HG03039 (cell line): ENCODE data around the gene SLC38A10.
A peak's percentile ranks its signal among the peaks of the same experiment; 100 is the strongest.
"Not testable (repeated sequence)": the region's sequence is repeated elsewhere in the genome, so short reads cannot be mapped to it uniquely, and the experiment has no call there.

Experiments
- ATAC-seq: cut with Tn5 transposase; IDR thresholded peaks from one replicate; pipeline ENCODE4 v1.9.1; 2021; ENCODE audit warnings: mild to moderate bottlenecking, moderate library complexity; ENCODE audit not compliant: unreplicated experiment

The SLC38A10 gene

DNA sequence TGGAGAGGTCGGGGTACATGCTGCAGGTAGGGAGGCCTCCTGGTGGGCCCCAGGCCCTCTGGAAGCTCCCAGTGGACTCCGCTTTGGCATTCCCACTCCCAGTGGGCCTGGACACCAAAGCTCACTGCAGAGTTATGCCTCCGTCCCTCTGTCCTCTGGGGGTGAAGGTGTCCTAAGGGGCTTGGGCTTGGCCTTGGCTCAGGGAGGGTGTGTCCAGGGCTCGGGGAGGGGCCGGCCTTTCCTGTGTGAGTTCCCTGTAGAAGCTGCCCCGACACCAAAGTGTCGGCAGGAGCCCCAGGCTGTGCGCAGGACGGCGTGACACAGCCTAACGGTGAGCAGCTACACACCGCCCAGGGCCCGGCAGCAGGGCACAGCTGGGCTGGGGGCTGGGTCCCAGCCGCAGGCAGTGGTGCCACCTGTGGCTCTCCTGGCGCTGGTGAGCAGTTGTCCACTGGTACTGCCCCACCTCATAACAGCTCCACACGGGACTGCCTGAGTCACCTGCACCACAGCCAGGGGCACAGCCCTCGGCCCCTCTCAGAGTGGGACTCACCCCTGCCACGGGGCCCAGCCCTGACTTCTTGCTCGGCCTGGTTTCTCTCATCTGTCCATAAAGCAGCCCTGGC, 62.4 kb downstream of the SLC38A10 start:
- no peak for ATAC-seq

DNA sequence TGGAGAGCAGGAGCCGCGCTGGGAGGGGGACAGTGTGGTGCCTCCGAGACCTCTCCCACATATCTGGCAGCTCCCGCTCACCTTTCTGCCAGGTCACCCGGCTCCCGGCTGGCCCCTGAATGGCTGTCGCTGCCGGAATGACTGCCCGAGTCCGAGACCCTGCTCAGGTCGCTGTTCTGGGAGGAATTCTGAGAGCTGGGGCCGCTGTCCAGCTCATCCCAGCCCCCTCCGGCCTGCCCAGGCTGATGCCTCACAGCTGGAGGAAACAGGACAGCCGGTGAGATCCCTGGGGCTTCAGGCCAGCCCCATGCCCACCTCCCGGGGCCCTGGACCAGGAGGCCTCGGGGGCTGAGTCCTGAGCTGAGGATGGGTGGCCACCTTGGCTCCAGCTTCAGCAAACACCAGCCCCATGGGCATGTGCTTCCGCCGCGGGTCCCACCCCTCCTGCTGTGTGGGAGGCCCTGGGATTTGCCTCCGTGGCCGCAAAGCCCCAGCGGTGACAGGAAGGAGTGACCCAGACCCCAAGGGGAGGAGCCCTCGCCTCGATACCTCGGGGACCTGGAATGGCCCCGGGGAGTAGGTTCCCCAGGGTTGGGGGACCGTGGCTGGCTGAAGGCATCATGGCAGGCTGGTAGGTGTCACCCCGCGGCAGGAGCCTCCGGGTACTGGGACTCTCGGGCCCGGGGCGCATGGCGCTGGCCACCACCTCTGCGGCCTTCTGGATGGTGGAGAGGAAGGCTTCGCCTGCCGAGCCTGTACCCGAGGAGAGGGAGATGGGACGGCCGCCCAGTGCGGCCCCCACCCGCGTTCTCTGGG, 63.1 kb downstream of the SLC38A10 start:
- no peak for ATAC-seq

DNA sequence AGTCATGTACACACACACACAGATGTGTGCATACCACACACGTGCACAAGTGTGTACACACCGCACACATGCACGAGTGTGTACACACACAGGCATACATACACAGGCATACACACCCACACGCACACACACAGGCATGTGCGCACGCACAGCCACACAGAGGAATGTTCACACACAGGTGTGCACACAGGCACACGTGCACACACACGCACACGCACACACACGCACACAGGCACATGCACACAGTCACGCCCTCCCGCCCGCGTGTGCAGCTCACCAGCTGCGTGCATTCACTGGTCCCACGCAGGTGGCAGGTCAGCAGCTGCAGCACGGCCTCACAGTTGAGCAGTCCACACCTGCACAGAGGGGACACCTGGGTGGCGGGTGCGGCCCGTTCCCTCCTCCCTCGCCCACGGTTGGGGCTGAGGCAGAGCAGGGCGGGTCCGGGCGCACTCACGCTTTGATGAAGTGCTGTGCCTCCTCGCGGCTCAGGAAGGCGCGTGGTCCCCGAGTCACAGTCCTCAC, 63.9 kb downstream of the SLC38A10 start:
- no peak for ATAC-seq

DNA sequence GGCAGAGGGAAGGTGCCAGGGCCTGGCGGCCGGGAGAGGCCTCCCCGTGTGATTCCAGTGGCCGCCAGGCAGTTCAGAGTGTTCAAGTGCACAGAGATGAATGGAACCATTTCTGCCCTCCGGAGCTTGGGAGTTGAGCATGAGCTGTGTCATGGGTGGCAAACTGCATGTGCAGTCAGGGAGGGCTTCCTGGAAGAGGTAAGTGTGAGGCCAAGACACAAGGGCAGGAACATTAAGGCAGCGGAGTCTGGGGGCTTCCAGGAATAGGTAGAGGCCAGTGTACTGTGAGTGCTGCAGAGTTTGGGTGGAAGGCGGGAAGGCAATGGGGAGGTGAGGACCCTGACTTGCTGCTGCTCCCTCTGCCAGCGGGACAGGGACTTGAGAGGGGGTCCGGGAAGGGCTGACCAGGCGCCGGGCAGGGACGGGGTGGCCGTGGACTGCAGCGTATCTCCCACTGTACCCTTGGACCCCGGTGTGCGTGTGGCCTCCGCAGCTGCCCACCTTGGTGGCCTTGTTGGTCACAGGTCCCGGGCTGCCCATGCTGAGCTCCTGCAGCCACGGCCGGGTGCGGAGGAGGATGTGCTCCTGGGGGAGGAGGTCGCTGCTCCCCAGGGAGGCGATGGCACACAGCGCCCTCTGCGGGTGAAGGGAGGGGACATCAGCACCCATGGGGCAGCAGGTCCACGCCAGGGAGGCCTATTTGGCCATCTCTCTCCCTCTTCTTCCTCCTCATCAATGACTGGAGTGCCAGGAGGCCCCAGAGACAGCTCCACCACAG, 64.9 kb downstream of the SLC38A10 start:
- no peak for ATAC-seq

DNA sequence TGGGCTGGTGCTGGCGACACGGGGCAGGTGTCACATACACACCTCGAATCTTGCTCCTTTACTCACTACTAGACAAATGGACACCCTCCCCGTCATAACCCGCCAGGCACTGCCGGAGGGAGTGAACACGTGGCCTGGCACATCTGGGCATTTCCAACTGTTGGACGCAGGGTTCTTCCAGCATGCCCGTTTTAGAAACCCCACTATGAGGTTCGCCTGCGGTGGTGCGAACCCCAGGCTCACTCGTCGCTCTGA, 65.5 kb downstream of the SLC38A10 start:
- ATAC-seq: no peak

DNA sequence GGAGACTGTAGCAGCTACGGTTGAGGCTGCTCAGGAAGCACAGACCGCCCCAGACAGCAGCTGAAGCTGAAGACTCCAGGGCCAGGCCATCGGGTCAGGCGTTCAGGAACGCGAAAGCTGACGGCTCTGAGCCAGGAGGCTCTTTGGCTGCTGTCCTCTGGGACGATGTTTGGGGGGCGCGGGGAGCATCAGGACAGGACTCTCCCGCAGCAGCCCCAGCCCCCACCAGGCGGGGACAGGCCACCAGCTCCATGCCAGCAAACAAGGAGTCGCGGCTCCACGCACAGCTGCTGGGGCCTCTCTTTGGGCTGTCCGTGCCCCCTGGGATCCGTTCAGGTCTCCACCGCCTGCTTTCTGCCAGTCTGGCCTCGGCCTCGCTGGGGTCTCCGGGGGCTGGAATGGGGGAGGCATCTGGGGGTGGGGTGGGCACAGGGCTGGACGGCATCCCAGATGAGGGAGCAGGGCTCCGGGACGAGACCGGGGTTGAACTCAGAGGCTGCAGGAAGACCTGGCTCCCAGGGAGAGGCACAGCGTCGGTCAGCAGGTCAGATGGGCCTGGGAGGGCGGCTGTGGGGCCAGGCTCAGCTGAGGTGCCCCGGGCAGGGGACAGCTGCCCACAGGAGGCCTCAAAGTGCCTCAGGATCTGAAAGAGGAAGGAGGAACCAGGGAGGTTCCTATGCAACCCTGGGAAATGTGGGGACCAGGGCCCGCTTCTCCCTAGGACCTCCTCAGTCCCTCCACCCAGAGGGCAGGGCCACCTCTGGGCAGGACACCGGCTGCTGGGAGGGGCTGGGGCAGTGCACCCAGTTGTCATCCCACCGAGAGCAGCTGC, 66.1 kb downstream of the SLC38A10 start:
- ATAC-seq: no peak

DNA sequence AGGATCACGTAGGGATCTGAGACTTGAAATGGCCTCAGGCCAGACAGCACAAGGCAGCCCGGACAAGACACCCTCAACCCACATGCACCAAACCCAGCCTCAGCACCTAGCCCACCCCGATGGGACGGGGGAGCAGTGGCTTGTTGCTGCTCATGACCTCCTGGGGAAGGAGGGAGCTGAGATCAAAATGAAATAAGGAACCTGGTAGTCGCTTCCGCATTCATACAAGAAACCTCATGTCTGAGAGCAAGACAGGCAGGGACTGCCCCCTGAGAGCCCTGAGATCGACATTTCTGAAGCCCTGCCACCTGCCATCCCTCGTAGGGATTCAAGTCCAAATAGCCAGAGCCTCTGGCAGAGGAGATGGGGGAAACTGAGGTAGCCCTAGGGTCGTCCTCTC, 66.7 kb downstream of the SLC38A10 start:
- ATAC-seq: no peak

DNA sequence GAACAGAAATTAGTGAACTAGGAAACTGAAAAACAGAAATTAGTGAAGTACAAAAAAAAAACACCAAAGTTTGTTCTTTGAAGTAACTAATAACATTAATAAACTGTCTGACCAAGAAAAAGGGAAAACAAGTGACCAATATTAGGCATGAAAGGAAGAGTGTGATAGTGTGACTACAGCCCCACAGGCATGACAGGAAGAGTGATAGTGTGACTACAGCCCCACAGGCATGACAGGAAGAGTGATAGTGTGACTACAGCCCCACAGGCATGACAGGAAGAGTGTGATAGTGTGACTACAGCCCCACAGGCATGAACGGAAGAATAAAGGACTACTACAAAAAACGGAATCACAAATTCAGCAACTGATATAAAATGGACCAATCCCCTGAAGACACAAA, 67.5 kb downstream of the SLC38A10 start:
- not testable (repeated sequence) for ATAC-seq

DNA sequence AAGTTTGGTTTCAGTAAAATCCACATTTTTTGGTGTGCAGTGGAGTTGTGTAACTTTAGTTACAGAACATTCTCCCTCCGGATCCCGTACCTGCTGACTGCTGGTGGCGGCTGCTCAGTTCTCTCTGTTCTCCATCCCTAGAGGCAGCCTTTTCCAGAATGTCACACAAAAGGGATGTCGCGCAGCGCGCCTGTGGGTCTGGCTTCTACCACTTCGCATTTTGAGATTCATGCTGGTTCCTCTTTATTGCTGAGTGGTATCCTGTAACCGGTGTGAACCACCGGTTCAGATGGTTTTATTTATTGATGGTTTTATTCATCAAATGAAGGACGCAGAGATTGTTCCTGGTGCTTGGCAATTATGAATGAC, 71.4 kb downstream of the SLC38A10 start:
- no peak for ATAC-seq

DNA sequence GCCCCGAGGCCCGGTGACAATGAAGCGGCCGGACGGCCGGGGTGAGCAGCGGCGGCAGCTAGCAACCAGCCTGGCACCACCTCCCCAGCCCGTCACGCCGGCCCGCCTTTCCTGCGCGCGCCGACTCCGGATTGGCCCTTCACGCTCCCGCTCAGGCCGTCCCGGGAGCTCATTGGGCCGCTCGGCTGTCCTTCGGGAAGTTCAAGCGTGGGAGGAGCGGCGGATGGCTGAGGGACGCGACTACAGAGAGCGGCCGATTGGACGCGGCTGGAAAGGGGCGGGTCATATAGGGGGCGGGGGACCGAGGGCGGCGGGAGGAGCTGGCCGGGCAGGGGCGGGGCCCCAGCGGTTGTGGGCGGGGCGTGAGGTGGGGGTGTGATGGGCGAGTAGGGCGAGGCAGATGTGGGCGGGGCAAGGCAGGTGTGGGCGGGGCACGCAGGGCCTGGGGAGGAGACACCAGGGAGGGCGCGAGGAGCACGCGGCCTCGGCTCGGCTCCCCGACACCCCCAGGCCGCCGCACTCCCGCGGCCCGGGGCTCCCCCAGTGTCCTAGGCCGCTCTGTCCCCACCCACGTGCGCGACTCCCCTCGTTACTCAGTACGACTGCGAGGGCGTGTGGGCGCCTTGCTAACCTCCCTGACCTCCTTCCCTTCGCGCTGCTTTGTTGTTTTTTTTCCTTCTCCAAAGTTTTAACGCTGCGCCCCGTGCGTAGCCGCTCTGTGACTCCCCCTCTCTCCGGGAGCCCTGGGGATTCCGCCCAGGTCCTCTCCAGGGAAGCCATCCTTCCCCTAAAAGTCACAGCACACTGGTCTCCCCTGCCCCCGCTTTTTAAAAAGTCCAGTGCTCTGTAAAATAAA, 72.0 kb downstream of the SLC38A10 start, which contains the start of gene CEP131:
Gene CEP131, minus strand, starts transcription at position 60 of the 856 bp plus-strand sequence. CDS start 2,909 bp downstream, outside the sequence.
- ATAC-seq: peak; percentile 91

DNA sequence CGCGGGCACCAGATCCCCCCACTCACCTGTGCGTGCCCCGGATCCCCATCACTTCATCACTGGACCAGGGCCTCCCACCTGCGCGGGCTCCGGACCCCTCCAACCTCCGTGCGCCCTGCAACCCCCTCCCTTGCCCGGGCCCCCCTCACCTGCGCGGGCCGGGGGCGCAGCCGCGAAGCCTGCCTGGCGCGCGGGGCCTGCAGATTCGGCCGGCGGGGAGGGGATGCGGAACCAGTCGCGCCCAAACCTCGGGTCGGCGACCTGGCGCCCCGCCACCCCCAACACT, 72.5 kb downstream of the SLC38A10 start:
- ATAC-seq: no peak

DNA sequence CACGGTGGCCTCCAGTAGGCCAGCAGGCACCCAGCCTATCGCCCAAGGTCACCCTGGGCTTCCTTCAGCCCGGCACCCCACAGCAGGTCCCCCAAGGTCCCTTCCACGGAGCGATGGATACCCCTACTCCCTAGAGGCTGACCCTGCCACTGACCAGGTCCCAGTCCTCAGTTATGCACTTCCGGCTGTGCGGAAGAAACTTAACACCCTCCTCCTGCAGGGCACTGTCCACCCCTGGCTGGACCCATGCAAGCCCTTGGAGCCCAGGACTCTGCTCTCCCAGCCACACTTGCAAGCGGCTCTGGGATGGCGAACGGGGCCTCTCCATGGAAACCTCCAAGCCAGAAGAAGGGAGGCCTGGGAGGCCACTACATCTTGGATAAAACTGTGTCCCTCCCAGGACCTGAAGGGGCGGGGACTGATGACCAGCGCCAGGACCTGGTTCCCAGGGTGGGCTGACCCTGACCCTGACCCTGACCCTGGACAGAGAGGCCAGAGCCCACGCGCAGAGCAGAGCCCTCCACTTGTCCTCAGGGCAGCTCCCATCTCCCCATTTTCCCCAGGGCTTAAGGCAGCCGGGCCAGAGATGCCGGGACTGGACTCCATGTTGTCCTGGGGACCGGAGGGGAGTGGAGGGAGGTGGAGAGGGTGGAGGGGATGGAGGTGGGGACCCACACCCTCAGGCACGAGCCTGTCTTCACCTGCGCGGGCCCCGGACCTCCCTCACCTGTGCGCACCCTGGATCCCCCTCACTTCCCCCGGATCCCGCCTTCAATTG, 73.1 kb downstream of the SLC38A10 start:
- no peak for ATAC-seq

DNA sequence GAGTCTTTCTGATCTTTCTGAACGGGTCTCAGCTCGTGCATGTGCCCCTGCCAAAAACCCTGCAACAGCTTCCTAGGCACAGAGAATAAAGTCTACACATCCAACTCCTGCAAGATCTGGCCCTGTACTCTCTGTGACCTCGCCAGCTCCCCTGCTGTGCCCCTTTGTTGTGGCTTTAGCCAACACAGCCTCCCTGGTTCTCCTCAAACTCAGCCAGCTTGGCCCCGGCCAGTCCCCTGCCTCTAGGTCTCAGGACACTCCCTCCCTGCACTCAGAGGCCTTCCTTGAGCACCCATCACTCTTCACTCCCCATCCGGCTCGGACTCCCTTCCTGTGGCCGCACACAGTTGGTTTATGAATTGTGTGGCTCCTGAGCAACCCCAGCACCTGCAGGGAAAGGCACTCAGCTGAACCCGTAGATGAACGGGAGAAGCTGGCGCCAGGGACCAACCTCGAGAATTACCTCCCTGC, 73.7 kb downstream of the SLC38A10 start:
- no peak for ATAC-seq

DNA sequence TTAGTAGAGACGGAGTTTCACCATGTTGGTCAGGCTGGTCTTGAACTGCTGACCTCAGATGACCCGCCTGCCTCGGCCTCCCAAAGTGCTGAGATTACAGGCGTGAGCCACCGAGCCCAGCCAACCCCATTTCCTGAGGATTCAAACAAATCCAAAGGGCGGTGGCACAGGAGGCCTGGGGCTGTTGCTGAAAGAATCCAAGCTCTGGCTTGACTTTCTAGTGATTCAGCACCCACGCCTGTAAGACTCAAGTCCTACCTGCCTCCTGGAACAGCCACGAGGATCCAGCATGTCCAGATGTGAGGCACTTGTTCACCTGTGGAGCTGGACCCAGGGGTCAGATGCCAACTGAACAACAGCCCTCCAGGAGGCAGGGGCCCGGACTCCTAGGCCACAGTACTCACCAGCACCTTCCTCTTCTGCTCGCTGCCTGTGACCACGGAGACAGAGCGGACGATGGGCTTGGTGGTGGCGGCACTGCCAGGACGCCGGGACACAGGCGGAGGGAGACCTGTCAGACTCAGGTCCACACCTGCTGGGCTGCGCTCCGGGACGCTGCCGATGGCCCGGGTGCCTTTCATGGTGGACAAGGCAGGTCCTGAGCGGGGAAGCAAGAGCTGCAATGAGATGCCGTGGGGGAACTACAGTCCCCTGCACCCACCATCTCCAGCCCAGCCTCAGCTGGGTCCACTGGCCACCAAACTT, 75.5 kb downstream of the SLC38A10 start:
- no peak for ATAC-seq

DNA sequence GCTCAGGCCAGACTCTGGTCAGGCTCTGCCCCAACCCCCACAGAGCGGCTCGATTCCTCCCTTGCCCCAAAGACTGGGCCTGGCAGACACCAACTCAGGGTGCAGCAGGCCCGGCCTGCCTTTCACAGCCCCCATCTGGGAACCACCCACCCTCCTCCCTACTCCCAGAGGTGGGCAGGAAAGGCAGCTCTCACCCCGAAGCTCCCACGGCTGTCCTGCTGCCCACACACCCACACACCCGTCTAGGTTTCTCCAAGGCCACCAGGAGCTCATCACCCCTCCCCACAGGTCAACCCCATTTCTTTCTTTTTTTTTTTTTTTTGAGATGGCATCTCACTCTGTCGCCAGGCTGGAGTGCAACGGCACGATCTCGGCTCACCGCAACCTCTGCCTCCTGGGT, 76.1 kb downstream of the SLC38A10 start:
- ATAC-seq: no peak

DNA sequence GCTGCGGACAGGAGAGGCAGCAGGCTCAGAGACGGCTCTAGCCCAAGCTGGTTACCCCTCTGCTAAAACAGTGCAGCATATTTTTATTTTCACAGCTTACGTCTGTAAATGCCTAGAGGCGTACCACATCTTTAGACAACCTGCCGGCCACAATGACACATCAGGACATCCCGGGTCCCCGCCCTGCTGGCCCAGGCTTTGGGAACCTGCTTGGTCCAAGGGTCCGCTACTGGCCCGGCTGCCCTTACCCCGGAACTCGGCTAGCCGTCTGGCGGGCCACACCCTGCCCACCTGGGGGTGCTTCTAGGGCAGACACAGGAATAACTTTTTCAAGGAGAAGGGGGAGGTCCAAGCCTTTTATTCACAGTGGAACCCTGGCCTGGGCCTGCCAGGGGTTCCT, 76.6 kb downstream of the SLC38A10 start:
- no peak for ATAC-seq

DNA sequence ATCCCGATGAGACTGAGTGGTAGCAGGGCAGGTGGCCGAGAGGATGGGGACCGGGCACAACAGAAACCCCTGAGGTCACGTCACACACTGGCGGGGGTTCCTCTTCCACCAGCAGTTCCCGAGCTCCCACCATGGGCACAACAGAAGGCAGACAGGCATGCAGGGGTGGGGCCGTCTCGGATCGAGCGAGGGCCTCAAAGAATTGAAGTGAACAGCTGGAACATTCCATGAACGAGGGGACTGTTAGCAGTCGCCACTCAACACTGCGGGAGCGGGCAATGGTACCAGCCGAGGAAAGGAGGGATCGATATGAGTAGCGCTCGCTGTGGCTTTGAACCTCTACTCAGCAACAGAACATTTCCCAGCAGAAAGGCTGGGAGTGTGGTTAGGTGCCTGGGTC, 77.6 kb downstream of the SLC38A10 start:
- no peak for ATAC-seq

DNA sequence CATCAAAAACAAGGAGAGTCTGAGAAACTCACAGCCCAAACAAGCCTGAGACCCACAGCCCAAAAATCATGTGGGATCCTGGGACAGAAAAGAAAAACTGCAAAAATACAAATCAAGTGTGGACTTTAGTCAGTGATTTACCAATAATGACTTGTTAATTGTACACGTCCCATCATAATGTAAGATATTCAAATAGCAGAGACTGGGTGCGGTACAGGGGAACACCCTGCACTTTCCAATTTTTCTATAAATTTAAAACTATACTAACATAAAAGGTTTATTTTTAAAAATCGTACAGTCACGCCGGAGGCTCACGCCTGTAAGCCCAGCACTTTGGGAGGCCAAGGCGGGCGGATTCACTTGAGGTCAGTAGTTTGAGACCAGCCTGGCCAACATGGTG, 81.1 kb downstream of the SLC38A10 start:
- no peak for ATAC-seq

DNA sequence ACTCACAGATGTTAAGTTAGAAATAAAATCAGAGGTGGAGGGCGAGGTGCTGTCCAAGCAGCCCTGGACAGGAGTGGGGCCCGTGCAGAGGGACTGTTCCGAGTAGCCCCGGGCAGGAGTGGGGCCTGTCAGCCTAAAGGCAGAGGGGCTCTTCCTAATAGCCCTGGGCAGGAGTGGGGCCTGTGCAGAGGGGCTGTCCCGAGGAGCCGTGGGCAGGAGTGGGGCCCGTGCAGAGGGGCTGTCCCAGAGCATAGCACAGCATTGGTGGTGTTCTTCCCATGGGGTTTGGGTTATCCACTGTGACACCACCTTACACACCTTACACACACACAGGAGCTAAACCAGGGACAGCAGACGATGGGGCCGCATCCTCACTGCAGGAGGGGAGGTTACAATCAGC, 82.7 kb downstream of the SLC38A10 start:
- ATAC-seq: no peak
